Adrenal gland (tissue), 5 donors: ENCODE data around the gene SIX3.

Experiments
- CTCF ChIP-seq, 6 experiments: fragments of 450-650 bp in 4 of 6; fragments of 200-600 bp in 2 of 6; sonication (generic) in 1 of 6; IDR thresholded peaks; 1 replicate in 5 of 6; 2 replicates in 1 of 6; pipeline versions ENCODE4 v1.5.1 to v1.8.0; 2016 to 2021; ENCODE audit warnings: antibody characterized with exemption in 6 of 6, mild to moderate bottlenecking in 2 of 6, moderate library complexity in 1 of 6
- POLR2A ChIP-seq, 2 donors: fragments of 450-650 bp; IDR thresholded peaks; one replicate each; pipeline ENCODE4 v1.6.1; 2017; ENCODE audit warnings: antibody characterized with exemption in 2 of 2, mild to moderate bottlenecking in 2 of 2, moderate library complexity in 1 of 2
- donor health status: DM: no; HTN: no; CAD: no.

- TF ChIP-seq CTCF (IDR thresholded peaks at IDR 0.05) (no peak), POLR2A (IDR thresholded peaks at IDR 0.05) (no peak)
Observed at GRCh38 chr2:44937688-44938240, 3.7 kb upstream of the SIX3 start.
